ENCODE data around the gene PEX14. TPM values are rescaled to one million over a fixed set of nuclear protein-coding genes. Genes with fewer than 3 reads are reported as not detected.

PEX14 gene
- total RNA-seq, 2 donors from 2014 or later = 24.3 to 26.0 TPM

DNA sequence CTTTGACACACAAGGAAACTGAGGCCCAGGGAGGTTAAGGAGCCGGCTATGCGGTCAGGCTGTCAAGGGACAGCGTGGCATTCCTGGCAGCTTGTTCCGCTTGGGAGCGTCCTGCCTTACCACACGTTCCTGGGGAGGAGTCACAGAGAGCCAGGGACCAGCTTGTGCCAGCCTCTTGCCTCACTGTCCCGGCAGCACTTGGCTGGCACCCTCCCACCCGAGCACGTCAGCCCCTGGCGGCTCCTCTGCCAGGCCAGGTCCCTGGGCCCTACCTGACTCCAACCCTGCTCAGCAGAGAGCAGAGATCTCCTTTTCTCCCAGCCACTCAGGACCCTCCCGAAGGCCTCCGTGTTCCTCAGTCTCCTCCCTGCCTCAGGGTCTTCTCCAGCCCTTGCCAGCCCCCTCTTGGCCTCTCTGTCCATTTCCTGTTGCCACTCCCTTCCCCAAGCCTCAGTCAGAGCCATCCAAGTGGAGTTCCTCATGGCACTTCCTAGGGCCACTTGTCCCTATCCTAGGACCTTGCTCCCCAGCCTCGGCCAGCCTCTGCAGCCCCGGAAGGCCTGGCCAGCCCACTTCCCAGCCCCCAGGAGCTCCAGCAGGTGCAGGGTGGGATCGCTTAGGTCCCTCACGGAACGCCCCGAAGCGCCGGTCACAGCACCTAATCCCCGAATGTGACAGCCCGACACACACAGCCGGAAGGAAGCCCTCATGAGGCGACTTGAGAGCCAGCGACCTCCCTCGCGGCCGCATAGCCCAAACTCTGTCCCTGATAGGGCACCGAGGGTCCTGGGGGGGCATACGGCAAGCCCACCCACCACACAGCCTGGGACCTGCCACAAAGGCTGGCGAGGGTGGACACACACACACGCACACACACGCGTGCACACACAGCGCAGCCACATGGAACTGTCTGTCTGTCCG lies 191.4 kb downstream of the PEX14 start:
- no peak for DNase-seq
- TF ChIP-seq, protein P1, sequence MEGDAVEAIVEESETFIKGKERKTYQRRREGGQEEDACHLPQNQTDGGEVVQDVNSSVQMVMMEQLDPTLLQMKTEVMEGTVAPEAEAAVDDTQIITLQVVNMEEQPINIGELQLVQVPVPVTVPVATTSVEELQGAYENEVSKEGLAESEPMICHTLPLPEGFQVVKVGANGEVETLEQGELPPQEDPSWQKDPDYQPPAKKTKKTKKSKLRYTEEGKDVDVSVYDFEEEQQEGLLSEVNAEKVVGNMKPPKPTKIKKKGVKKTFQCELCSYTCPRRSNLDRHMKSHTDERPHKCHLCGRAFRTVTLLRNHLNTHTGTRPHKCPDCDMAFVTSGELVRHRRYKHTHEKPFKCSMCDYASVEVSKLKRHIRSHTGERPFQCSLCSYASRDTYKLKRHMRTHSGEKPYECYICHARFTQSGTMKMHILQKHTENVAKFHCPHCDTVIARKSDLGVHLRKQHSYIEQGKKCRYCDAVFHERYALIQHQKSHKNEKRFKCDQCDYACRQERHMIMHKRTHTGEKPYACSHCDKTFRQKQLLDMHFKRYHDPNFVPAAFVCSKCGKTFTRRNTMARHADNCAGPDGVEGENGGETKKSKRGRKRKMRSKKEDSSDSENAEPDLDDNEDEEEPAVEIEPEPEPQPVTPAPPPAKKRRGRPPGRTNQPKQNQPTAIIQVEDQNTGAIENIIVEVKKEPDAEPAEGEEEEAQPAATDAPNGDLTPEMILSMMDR (conservative IDR thresholded peaks at IDR 0.05) = no peak
- no peak overlapping the region for H3K4me3 ChIP-seq (ENCODE audit: low read length)
- no peaks in the 10 kb centered on the region for H3K9me3 ChIP-seq (ENCODE audit: control insufficient read depth, low read length)
- Mint-ChIP-seq H3K36me3 (ENCODE audit: low read depth) (no peaks in the 10 kb centered on the region), H3K4me1 (peaks cover 6% of the 10 kb centered on the region), H3K27ac (no peak overlapping the region), H3K4me3 (no peak overlapping the region), H3K27me3 (ENCODE audit: insufficient read depth) (no peaks in the 10 kb centered on the region), H3K9me3 (no peaks in the 10 kb centered on the region)
- H3K9ac ChIP-seq (ENCODE audit: extremely low read depth, low read length, poor library complexity, severe bottlenecking) = no peak overlapping the region
- no peaks in the 10 kb centered on the region for H3K36me3 ChIP-seq (ENCODE audit: control insufficient read depth, insufficient read depth, low read length)
- H3K27me3 ChIP-seq (ENCODE audit: control insufficient read depth, insufficient read depth, low read length, poor library complexity, severe bottlenecking) = no peaks in the 10 kb centered on the region
- H3K4me1 ChIP-seq (ENCODE audit: control insufficient read depth, insufficient read depth, low read length) = peaks cover 7% of the 10 kb centered on the region
- 92 to 93% methylated on average over 13 to 36 of the region's 36 CpGs for WGBS, 2 experiments (ENCODE audit: insufficient coverage in 1 of 2, insufficient read length in 1 of 2)
- no peak overlapping the region for H3K27ac ChIP-seq (ENCODE audit: low read depth, low read length)

DNA sequence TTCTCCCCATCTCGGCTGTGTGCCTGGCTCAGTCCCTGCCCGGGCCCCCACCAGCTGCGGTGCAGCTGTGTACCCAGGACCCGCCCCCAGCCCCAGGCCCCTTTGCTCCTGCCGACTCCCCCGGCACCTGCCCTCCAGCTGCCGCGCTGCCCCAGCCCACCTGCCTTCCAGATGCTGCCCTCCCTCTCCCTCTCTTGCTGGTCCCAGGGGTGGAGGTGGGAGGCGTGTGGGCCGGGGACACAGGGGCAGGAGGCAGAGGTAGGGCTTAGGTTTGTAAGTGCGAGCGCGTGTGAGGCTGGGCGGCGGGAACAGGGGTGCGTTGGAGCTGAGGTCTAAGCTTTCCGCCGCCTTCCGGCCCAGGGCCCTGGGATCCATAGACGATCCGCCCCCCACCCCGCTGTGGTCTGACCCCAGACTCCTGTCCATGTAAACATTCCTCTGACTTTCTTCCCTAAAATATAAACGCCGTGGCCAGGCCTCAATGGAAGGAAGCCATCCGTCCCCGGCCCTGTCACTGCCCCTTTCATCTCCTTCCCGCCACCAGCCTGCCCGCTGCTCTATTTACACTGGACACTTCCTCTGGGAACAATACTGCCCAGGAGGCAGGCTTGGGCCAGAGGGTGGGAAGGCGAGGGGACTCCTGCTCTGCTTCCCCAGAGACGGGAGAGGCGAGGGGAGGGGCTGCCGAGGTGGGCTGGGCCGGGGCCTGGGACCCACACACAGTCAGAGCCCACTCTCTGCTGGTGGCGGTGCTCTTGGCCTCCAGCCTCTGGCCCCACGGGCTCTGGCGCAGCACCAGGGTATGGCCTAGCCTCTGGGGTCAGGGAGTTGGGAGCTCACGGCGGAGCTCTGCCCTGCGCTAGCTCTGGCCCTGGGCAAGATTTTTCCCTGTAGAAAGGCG lies 193.4 kb downstream of the PEX14 start:
- WGBS, 2 experiments (ENCODE audit: insufficient coverage in 1 of 2, insufficient read length in 1 of 2) = 81 to 83% methylated on average over 14 to 40 of the region's 40 CpGs
- Histone ChIP-seq H3K9ac (ENCODE audit: extremely low read depth, low read length, poor library complexity, severe bottlenecking) (no peak overlapping the region), H3K27me3 (ENCODE audit: control insufficient read depth, insufficient read depth, low read length, poor library complexity, severe bottlenecking) (no peaks in the 10 kb centered on the region), H3K36me3 (ENCODE audit: control insufficient read depth, insufficient read depth, low read length) (no peaks in the 10 kb centered on the region), H3K9me3 (ENCODE audit: control insufficient read depth, low read length) (no peaks in the 10 kb centered on the region), H3K4me3 (ENCODE audit: low read length) (no peak overlapping the region), H3K27ac (ENCODE audit: low read depth, low read length) (peak overlapping the region; percentile 66), H3K4me1 (ENCODE audit: control insufficient read depth, insufficient read depth, low read length) (peaks cover 7% of the 10 kb centered on the region)
- H3K36me3 Mint-ChIP-seq (ENCODE audit: low read depth) = no peaks in the 10 kb centered on the region
- DNase-seq = no peak
- TF ChIP-seq, protein P1 (conservative IDR thresholded peaks at IDR 0.05) = no peak
- no peak overlapping the region for H3K4me3 Mint-ChIP-seq
- H3K27me3 Mint-ChIP-seq (ENCODE audit: insufficient read depth) = no peaks in the 10 kb centered on the region
- H3K27ac Mint-ChIP-seq = no peak overlapping the region
- H3K4me1 Mint-ChIP-seq = peaks cover 6% of the 10 kb centered on the region
- no peaks in the 10 kb centered on the region for H3K9me3 Mint-ChIP-seq

DNA sequence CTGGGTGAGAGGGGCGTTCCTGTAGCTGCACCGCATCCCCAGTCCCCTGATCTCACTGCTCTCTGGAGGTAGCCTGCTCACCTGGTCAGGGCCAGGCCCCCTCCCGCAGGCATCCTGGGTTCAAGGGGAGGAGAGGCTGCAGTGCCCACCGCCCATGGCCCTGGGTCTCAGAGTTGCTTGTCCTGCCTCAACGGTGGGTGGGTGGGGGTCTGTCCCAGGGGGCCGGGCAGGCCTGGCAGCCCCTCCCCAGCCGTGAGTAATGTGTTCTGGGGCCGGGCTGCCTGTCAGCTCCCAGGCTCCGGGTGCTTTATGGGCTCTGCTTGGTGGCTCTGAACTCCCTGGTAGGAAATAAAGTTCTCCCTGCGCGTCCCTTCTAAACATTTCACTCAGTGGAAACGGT lies 194.8 kb downstream of the PEX14 start:
- Histone ChIP-seq H3K27me3 (ENCODE audit: control insufficient read depth, insufficient read depth, low read length, poor library complexity, severe bottlenecking) (no peaks in the 10 kb centered on the region), H3K4me3 (ENCODE audit: low read length) (no peak overlapping the region), H3K9ac (ENCODE audit: extremely low read depth, low read length, poor library complexity, severe bottlenecking) (no peak overlapping the region), H3K27ac (ENCODE audit: low read depth, low read length) (no peak overlapping the region), H3K9me3 (ENCODE audit: control insufficient read depth, low read length) (no peaks in the 10 kb centered on the region), H3K4me1 (ENCODE audit: control insufficient read depth, insufficient read depth, low read length) (no peaks in the 10 kb centered on the region), H3K36me3 (ENCODE audit: control insufficient read depth, insufficient read depth, low read length) (no peaks in the 10 kb centered on the region)
- no peaks in the 10 kb centered on the region for H3K27me3 Mint-ChIP-seq (ENCODE audit: insufficient read depth)
- no peaks in the 10 kb centered on the region for H3K4me1 Mint-ChIP-seq
- WGBS, 2 experiments (ENCODE audit: insufficient coverage in 1 of 2, insufficient read length in 1 of 2) = 92 to 93% methylated on average over 5 to 12 of the region's 12 CpGs
- H3K27ac Mint-ChIP-seq = no peak overlapping the region
- no peak for DNase-seq
- H3K9me3 Mint-ChIP-seq = no peaks in the 10 kb centered on the region
- TF ChIP-seq, protein P1 (conservative IDR thresholded peaks at IDR 0.05) = no peak
- no peaks in the 10 kb centered on the region for H3K36me3 Mint-ChIP-seq (ENCODE audit: low read depth)
- no peak overlapping the region for H3K4me3 Mint-ChIP-seq

All from endodermal cell (in vitro differentiated cells).